SKM-1 treated with dmso at 0.1 percent for 144 hours (cell line): ENCODE data around the gene OMD.

Experiments used
- DNase-seq: peaks from one replicate; lab custom pipeline; 2025; ENCODE audit not compliant: unreplicated experiment; lab: John Stamatoyannopoulos, UW

OMD gene, protein sequence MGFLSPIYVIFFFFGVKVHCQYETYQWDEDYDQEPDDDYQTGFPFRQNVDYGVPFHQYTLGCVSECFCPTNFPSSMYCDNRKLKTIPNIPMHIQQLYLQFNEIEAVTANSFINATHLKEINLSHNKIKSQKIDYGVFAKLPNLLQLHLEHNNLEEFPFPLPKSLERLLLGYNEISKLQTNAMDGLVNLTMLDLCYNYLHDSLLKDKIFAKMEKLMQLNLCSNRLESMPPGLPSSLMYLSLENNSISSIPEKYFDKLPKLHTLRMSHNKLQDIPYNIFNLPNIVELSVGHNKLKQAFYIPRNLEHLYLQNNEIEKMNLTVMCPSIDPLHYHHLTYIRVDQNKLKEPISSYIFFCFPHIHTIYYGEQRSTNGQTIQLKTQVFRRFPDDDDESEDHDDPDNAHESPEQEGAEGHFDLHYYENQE

GRCh38 chr9:92424340-92424739, at the start of gene OMD:
Gene OMD, minus strand, starts transcription at chr9:92424471. Its CDS starts 6,913 bp downstream, at chr9:92417558.
- DNase-seq = no peak

GRCh38 chr9:92468206-92468605, 43.9 kb upstream of the OMD start:
- DNase-seq = no peak

DNA sequence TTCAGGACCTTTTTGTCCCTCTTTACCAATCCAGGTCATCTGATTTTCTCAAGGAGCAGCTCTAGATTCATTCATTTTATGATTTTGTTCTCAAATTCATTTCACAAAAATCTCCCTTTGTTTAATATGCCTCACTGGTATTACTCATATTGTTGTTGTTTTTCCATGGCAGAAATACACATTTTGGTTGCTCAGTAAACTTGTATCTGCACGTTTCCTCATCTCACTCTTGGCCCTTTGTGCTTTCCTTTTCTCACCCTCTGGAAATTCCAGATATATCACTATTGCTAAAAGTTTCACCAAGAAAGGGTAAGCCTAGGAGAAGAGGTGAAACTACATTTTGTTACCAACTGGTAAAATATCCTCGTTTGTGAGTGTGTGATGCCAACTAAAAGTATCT, 43.2 kb upstream of the OMD start:
- DNase-seq = no peak

DNA sequence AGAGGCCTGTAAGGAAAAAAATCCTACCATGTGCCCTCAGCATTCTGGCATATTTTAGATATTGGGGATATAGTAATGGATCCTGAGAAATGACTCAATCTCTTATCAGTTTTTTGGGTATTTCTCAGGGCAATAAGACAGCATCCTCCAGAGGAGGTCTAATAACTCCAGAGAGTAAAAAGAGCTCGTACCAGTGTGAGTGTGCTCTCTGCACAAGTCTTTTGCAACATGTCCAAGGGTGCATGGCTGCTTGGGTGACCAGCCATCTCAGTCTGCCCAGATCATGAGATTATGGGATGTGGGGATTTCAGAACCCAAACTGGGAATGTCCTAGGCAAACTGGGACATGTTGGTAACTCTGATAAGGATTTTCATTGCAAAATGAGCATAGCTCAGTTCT, 42.8 kb upstream of the OMD start:
- DNase-seq = no peak

DNA sequence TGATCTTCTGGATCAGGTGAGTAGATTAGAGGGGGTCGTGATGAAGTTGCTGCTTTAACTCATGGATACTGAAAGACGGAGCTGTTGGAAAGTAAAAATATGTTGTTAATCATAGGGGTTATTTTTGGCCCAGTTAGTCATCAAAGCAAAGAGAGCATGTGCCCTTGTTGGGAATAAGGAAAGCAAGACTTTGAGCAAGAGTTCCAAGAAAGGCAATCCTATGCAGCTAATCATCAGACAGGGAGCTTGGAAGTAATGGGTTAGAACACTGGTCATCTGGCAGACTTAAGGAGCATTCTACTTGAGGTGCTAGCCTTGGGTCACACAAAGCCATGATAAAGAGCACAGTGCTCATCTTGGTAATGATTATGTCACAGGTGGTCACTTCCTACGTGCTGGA, 39.7 kb upstream of the OMD start:
- no peak for DNase-seq

DNA sequence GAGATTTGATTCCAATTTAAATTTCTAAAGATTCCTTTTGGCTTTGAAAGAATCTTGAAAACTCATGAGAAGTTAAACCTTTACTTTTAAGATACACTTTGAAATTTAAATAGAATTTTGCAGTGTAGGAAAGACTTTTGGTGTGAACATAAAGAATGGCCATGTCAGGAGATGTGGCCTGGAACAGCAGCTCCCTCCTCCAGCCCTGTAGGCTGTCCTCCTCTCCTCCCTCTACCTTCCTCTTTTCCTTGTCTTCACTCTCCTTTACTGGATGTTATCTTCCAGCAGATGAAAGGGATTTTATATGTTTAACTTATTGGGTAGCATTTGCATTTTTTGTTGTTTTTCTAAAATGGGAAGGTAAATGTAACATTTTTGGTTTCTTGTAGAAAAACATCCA, 39.1 kb upstream of the OMD start:
- no peak for DNase-seq

DNA sequence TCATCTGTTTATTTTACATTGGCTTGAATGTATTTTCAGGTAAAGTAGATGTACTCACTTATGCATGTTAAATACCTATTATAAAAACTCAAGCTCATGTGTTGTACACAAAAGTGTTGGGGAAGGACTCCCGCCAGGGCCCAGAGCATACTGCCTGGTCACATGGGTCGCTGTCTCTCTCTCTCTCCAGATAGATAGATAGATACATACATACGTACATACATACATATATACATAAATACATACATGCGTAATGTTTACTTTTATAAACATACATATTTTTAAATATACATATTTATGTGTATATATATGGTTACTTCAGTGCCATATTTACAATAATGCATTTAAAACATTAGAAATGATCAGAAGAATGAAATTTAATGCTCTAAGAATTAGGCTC, 33.3 kb upstream of the OMD start:
- no peak for DNase-seq

- DNase-seq = no peak
Observed at GRCh38 chr9:92455217-92455616, 30.9 kb upstream of the OMD start.

DNA sequence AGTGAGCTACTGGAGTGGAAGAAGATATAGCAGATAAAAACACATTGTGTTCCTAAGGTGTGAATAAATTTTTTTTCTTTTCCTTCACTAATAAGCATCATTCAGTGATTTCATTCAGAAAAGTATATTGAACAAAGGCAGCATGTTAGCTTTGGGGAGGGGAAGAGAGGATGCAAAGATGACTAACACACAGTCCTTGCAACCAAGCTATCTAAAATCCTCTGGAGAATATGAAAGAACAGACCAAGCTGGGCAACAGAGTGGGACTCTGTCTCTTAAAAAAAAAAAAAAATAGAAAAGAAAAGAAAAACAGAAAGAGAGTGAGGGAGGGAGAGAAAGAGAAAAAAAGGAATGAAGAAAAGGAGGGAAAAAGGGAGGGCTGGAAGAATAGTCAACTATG, 22.3 kb upstream of the OMD start:
- no peak for DNase-seq

GRCh38 chr9:92444841-92445240, 20.6 kb upstream of the OMD start:
- no peak for DNase-seq

GRCh38 chr9:92440751-92441046, 16.4 kb upstream of the OMD start:
- DNase-seq = no peak

DNA sequence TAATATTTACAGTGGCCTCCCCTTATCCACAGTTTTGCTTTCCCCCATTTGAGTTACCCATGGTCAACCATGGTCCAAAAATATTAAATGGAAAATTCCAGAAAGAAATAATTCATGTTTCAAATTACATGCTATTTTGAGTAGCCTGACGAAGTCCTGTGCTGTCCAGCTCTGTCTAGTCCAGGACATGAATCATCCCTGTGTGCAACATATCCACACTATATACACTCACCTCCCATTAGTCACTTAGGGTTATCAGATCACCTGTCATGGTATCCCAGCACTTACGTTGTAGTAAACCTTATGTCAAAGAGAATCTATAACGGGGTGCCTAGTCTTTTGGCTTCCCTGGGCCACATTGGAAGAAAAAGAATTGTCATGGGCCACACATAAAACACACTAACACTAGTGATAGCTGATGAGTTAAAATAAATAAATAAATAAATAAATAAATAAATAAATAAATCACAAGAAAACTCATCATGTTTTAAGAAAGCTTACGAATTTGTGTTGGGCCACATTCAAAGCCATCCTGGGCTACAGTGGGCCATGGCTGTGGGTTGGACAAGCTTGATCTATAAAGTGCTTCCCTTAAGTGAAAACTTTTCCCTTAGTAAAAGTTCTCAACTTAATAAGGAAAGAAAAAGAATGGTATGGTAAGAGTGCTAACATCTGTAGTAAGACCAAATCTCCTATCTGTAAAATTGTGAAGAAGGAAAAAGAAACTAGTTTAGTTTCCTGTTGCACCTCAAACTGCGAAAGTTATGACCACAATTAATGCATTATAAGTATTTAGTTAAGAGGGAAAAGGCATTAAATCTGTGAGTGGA, 15.9 kb upstream of the OMD start:
- DNase-seq = no peak

GRCh38 chr9:92438900-92439526, 14.7 kb upstream of the OMD start:
- no peak for DNase-seq

DNA sequence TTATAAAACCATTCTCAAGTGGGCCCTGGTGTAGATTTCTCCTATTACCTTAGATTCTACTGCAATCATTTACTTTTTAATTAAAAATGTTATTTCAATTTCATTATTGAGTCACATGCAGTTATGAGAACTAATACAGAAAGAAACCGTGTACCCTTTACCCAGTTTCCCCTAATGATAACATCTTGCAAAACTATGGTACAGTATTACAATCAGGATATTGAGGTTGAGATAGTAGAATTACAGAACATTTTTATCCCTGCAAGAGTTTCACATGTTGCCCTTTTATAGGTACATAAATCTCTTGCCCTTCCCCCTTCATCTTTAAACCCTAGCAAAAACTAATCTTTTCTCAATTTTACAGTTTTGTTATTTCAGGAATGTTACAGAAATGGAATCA, 11.0 kb upstream of the OMD start:
- DNase-seq = no peak

- DNase-seq = no peak
Observed at GRCh38 chr9:92432972-92433548, 8.8 kb upstream of the OMD start.

GRCh38 chr9:92432350-92432749, 8.1 kb upstream of the OMD start:
- no peak for DNase-seq

DNA sequence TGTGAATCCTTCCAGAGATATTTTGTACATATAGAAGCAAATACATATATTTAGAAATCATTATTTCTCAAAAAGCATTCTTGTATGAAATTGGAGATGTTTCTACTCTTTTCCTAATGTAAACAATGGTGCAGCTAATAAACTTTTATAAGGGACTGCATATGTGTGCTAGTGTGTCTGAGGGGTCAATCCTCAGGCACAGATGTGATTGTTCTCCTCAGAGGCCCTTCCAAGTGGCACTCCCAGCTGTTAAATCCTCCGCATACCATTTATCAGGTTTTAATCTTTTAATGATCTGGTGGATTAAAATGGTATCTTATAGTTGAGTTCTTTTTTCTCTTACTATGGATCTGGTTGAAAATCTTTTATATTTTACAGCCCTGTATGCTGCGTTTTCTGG, 5.6 kb upstream of the OMD start:
- no peak for DNase-seq

- DNase-seq = no peak
Observed at GRCh38 chr9:92426501-92427145, 2.4 kb upstream of the OMD start.

DNA sequence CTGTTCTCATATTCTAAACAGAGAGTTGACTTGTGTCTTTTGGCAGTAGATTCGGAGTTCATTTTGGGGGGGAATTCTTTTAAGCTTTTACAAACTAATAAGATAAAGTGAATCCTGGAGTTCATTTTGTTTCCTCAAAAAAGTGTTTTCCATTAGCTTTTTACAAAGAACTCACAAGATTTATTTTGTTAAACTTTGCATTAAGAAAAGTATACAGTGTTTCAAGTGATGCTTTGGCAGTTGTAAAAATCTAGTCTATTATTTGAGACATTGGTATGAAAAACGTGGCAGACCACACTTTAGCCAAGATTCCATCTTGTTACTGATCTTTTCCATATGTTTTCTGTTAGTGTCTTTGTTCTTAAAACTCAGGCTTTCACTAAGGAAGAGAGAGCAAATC, 1.2 kb upstream of the OMD start:
- no peak for DNase-seq

GRCh38 chr9:92423612-92424011, 659 bp downstream of the OMD start:
- no peak for DNase-seq

- no peak for DNase-seq
Observed at GRCh38 chr9:92422611-92423338, 1.5 kb downstream of the OMD start.
